Gastroesophageal sphincter (tissue), 4 donors: Measurements from ENCODE around the gene LEMD3. TPM values are rescaled to one million over a fixed set of nuclear protein-coding genes. Genes with fewer than 3 reads are reported as not detected.

ENCODE experiments used
- ATAC-seq: fragments of 150-250 bp; one replicate; pipeline ENCODE4 v1.9.1; 2016; ENCODE audit warnings: mild to moderate bottlenecking, moderate library complexity
- H3K27ac ChIP-seq, 4 donors: fragments of 200-600 bp; sonication (generic) in 3 of 4; 1 replicate in 3 of 4; 2 replicates in 1 of 4; pipeline ENCODE4 v1.5.1; 2016 to 2019
- H3K27me3 ChIP-seq: fragments of 200-600 bp; sonication (generic); one replicate; pipeline ENCODE4 v1.5.1; 2019
- H3K36me3 ChIP-seq, 2 donors: fragments of 200-600 bp; sonication (generic); one replicate each; pipeline ENCODE4 v1.5.1; 2019; ENCODE audit warnings: control low read depth in 1 of 2
- H3K4me1 ChIP-seq, 3 donors: fragments of 200-600 bp; sonication (generic); 1 replicate in 2 of 3; 2 replicates in 1 of 3; pipeline ENCODE4 v1.5.1; 2016 to 2019; ENCODE audit warnings: control low read depth in 2 of 3
- H3K4me3 ChIP-seq, 2 donors: fragments of 200-600 bp; sonication (generic); one replicate each; pipeline ENCODE4 v1.5.1; 2019; ENCODE audit warnings: mild to moderate bottlenecking in 1 of 2, moderate library complexity in 1 of 2
- H3K9me3 ChIP-seq, 3 donors: fragments of 200-600 bp; sonication (generic); one replicate each; pipeline ENCODE4 v1.5.1; 2017 to 2019; ENCODE audit warnings: control low read depth in 2 of 3
- EP300 ChIP-seq: sonication (generic); formaldehyde crosslinking; IDR thresholded peaks from one replicate; pipeline ENCODE4 v1.6.1; 2017; ENCODE audit warnings: antibody characterized with exemption, mild to moderate bottlenecking
- POLR2A ChIP-seq, 2 donors: fragments of 450-650 bp; IDR thresholded peaks; one replicate each; pipeline ENCODE4 v1.6.1; 2017; ENCODE audit warnings: antibody characterized with exemption in 2 of 2, mild to moderate bottlenecking in 2 of 2, moderate library complexity in 1 of 2
- POLR2AphosphoS5 ChIP-seq: sonication (generic); formaldehyde crosslinking; IDR thresholded peaks from one replicate; pipeline ENCODE4 v1.6.1; 2017; ENCODE audit warnings: antibody characterized with exemption
- WGBS, 2 donors: methylation state at CpG; one replicate each; pipeline ENCODE4 v1.1.5; 2018; ENCODE audit warnings: low coverage in 1 of 2; 5-methylcytosine and 5-hydroxymethylcytosine counted together
- total RNA-seq, 4 donors: library from RNA; depleted of rRNA; stranded (reverse); fragments of >200 nt; gene quantifications; one replicate each; pipeline ENCODE4 v1.1.0, GENCODE V29; 2016
- TF ChIP-seq, protein P1 (sequence below), 4 experiments: fragments of 200-600 bp in 2 of 4; fragments of 450-650 bp in 2 of 4; sonication (generic) in 1 of 4; IDR thresholded peaks; one replicate each; pipeline ENCODE4 v1.5.1; 2017 to 2019; ENCODE audit warnings: antibody characterized with exemption in 4 of 4, mild to moderate bottlenecking in 2 of 4, moderate library complexity in 2 of 4

Gene LEMD3
- total RNA-seq, 4 donors from 2014 or later, result 21.2 to 50.9 (median 23.4) TPM

- Histone ChIP-seq H3K27ac (no peak overlapping the region), H3K36me3 (no peaks in the 10 kb centered on the region), H3K4me1 (no peaks in the 10 kb centered on the region), H3K9me3 (peaks cover 0 to 13% (median 0%) of the 10 kb centered on the region in 3 donors), H3K27me3 (peaks cover 5% of the 10 kb centered on the region), H3K4me3 (no peak overlapping the region)
- 42 to 86% methylated on average over 1 of the region's 1 CpG for WGBS, 2 donors
- TF ChIP-seq, protein P1, sequence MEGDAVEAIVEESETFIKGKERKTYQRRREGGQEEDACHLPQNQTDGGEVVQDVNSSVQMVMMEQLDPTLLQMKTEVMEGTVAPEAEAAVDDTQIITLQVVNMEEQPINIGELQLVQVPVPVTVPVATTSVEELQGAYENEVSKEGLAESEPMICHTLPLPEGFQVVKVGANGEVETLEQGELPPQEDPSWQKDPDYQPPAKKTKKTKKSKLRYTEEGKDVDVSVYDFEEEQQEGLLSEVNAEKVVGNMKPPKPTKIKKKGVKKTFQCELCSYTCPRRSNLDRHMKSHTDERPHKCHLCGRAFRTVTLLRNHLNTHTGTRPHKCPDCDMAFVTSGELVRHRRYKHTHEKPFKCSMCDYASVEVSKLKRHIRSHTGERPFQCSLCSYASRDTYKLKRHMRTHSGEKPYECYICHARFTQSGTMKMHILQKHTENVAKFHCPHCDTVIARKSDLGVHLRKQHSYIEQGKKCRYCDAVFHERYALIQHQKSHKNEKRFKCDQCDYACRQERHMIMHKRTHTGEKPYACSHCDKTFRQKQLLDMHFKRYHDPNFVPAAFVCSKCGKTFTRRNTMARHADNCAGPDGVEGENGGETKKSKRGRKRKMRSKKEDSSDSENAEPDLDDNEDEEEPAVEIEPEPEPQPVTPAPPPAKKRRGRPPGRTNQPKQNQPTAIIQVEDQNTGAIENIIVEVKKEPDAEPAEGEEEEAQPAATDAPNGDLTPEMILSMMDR (IDR thresholded peaks at IDR 0.05), result no peak
- TF ChIP-seq EP300 (no peak), POLR2AphosphoS5 (no peak), POLR2A (IDR thresholded peaks at IDR 0.05) (no peak)
- ATAC-seq, result no peak
Measured at GRCh38 chr12:65139389-65139788, 30.0 kb upstream of the LEMD3 start.

DNA sequence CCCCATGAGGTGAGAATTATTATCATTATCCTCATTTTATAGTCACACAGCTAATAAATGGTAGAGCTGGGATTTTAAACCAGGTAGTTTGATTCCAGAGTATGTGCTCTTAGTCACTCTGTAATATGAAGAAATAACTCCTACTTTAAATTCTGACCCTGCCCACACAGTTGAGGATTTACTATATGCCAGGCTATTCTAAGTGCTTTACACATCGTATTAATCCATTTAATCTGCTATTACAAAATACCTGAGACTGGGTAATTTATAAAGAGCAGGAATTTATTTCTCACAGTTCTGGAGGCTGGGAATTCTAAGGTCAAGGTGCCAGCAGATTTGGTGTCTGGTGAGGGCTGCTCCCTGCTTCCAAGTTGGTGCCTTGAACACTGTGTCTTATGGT is 28.6 kb upstream of the LEMD3 start:
- no peak for ATAC-seq
- WGBS, 2 donors, result 54% methylated on average over 1 of the region's 1 CpG; no CpG with 5 or more reads in 1 of the 2 donors
- H3K4me3 ChIP-seq, result no peak overlapping the region
- no peak overlapping the region for H3K27ac ChIP-seq
- TF ChIP-seq, protein P1 (IDR thresholded peaks at IDR 0.05), result no peak
- TF ChIP-seq POLR2A (IDR thresholded peaks at IDR 0.05) (no peak), POLR2AphosphoS5 (no peak), EP300 (no peak)
- H3K36me3 ChIP-seq, result no peaks in the 10 kb centered on the region
- H3K27me3 ChIP-seq, result peaks cover 5% of the 10 kb centered on the region
- no peaks in the 10 kb centered on the region for H3K4me1 ChIP-seq
- peaks cover 0 to 7% (median 0%) of the 10 kb centered on the region in 3 donors for H3K9me3 ChIP-seq

- ATAC-seq, result no peak
- no peaks in the 10 kb centered on the region for H3K9me3 ChIP-seq
- no peaks in the 10 kb centered on the region for H3K36me3 ChIP-seq
- H3K27me3 ChIP-seq, result no peaks in the 10 kb centered on the region
- H3K4me1 ChIP-seq, result no peaks in the 10 kb centered on the region
- no peak for TF ChIP-seq POLR2A (IDR thresholded peaks at IDR 0.05)
- TF ChIP-seq, protein P1 (IDR thresholded peaks at IDR 0.05), result no peak
- TF ChIP-seq EP300, result no peak
- no peak for TF ChIP-seq POLR2AphosphoS5
- 8 to 56% methylated on average over 1 to 2 of the region's 2 CpGs for WGBS, 2 donors
- H3K4me3 ChIP-seq, result no peak overlapping the region
- H3K27ac ChIP-seq, result no peak overlapping the region
Measured at GRCh38 chr12:65147312-65147905, 22.0 kb upstream of the LEMD3 start.

DNA sequence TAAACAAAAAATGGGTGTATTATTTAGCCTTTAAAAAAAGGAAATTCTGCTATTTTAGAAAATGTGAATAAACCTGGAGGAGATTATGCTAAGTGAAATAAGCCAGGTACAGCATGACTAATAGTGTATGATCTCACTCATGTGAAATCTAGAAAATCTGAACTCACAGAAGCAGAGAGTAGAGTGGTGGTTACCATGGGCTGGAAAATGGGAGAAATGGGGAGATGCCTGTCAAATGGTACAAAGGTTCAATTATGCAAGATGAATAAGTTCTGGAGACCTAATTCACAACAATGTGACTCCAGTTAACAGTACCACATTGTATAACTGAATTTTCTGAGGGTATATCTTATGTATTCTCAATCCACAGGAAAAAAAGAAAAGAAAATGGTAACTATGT is 17.4 kb upstream of the LEMD3 start:
- no peak for ATAC-seq
- Histone ChIP-seq H3K36me3 (no peaks in the 10 kb centered on the region), H3K27me3 (no peaks in the 10 kb centered on the region), H3K9me3 (no peaks in the 10 kb centered on the region), H3K4me1 (no peaks in the 10 kb centered on the region), H3K27ac (no peak overlapping the region), H3K4me3 (no peak overlapping the region)
- TF ChIP-seq POLR2AphosphoS5, result no peak
- no peak for TF ChIP-seq EP300
- TF ChIP-seq, protein P1 (IDR thresholded peaks at IDR 0.05), result no peak
- no peak for TF ChIP-seq POLR2A (IDR thresholded peaks at IDR 0.05)

- no peaks in the 10 kb centered on the region for H3K9me3 ChIP-seq
- no peak overlapping the region for H3K4me3 ChIP-seq
- 25 to 50% methylated on average over 1 of the region's 1 CpG for WGBS, 2 donors
- no peaks in the 10 kb centered on the region for H3K27me3 ChIP-seq
- no peaks in the 10 kb centered on the region for H3K36me3 ChIP-seq
- no peaks in the 10 kb centered on the region for H3K4me1 ChIP-seq
- no peak for ATAC-seq
- H3K27ac ChIP-seq, result no peak overlapping the region
- TF ChIP-seq POLR2A (IDR thresholded peaks at IDR 0.05), result no peak
- TF ChIP-seq EP300, result no peak
- TF ChIP-seq, protein P1 (IDR thresholded peaks at IDR 0.05), result no peak
- TF ChIP-seq POLR2AphosphoS5, result no peak
Measured at GRCh38 chr12:65152596-65152995, 16.8 kb upstream of the LEMD3 start.
